PC-9 (cell line): Measurements from ENCODE around the gene RBM18.

Experiments used
- CTCF ChIP-seq: fragments of 200-600 bp; sonication (generic); conservative IDR thresholded peaks from 2 replicates; pipeline ENCODE4 v1.6.1; 2017; ENCODE audit warnings: mixed run types, antibody characterized with exemption, mild to moderate bottlenecking, moderate library complexity
- EZH2 ChIP-seq: fragments of 200-600 bp; sonication (generic); IDR thresholded peaks from 2 replicates; pipeline ENCODE4 v1.8.0; 2017; ENCODE audit warnings: antibody characterized with exemption, low read depth

DNA sequence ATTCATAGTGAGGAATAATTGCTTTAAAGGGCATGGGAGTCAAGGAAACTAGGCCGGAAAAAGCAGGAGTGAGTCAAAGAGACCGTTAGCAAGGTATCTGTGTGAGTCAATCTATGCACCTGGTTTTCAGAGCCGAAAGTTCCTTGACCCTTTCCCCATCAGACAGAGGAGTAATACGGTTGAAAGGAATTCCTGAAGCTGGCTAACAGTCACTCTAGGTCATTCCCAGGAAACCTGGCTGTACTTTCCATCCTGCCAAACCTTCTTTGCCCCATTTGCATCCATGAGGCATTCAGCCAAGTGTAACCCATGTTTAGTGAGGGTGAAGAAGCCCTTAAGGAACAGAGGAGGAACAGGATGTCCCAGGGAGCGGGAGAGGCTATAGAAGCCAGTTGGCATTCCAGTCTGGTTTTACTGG, 16.2 kb downstream of the RBM18 start:
- TF ChIP-seq EZH2, result no peak
- no peak for TF ChIP-seq CTCF
